Caco-2 (cell line): ENCODE measurements around the gene SLC25A21. TPM values are rescaled to one million over a fixed set of nuclear protein-coding genes. Genes with fewer than 3 reads are reported as not detected.

Experiments used
- BruUV-seq: library from RNA; stranded (reverse); fragments of 400-500 nt; replicated peaks from 2 replicates; lab custom pipeline; 2021; lab: Mats Ljungman, UMichigan
- CTCF ChIA-PET: fragments of 300-600 bp; sonication (Branson Sonifier 250); formaldehyde crosslinking; loops from one replicate; lab custom pipeline; 2022; ENCODE audit warnings: antibody characterized with exemption; lab: Charles Lee
- POLR2A ChIA-PET: fragments of 300-600 bp; sonication (Branson Sonifier 250); formaldehyde crosslinking; loops from one replicate; lab custom pipeline; 2022; ENCODE audit warnings: antibody characterized with exemption; lab: Charles Lee
- DNase-seq, 2 experiments: peaks; one replicate each; pipeline versions ENCODE4 v3.0.0 to v3.0.0-alpha.2; 2020 to 2022
- H3K27me3 ChIP-seq: replicated peaks from 2 replicates; pipeline ENCODE4 v1.6.0; 2011; ENCODE audit warnings: low read length; ENCODE audit not compliant: control insufficient read depth, insufficient read depth
- H3K36me3 ChIP-seq: 2 replicates; pipeline ENCODE4 v1.5.1; 2011; ENCODE audit warnings: low read length; ENCODE audit not compliant: control insufficient read depth, insufficient read depth
- H3K4me1 ChIP-seq: fragments of 250-450 bp; sonication (Bioruptor Pico); 2 replicates; pipeline ENCODE4 v1.5.1; 2020; ENCODE audit warnings: mild to moderate bottlenecking
- H3K4me3 ChIP-seq: 2 replicates; pipeline ENCODE4 v1.5.1; 2011; ENCODE audit warnings: low read depth, mild to moderate bottlenecking, control low read depth, low read length
- H3K9me3 ChIP-seq: fragments of 250-450 bp; sonication (Bioruptor Pico); 2 replicates; pipeline ENCODE4 v1.5.1; 2020; ENCODE audit warnings: mild to moderate bottlenecking, moderate library complexity
- H3K27ac Mint-ChIP-seq: one replicate; pipeline ENCODE4 v1.8.0; 2022; ENCODE audit warnings: mixed read lengths; ENCODE audit not compliant: unreplicated experiment
- H3K27me3 Mint-ChIP-seq: one replicate; pipeline ENCODE4 v1.8.0; 2022; ENCODE audit warnings: mixed read lengths; ENCODE audit not compliant: insufficient read depth, unreplicated experiment
- H3K36me3 Mint-ChIP-seq: one replicate; pipeline ENCODE4 v1.8.0; 2022; ENCODE audit warnings: mild to moderate bottlenecking, mixed read lengths; ENCODE audit not compliant: insufficient read depth, unreplicated experiment
- H3K4me1 Mint-ChIP-seq: one replicate; pipeline ENCODE4 v1.8.0; 2022; ENCODE audit warnings: low read depth, mixed read lengths; ENCODE audit not compliant: unreplicated experiment
- H3K4me3 Mint-ChIP-seq: one replicate; pipeline ENCODE4 v1.8.0; 2022; ENCODE audit warnings: mild to moderate bottlenecking, moderate library complexity, mixed read lengths; ENCODE audit not compliant: unreplicated experiment
- H3K9me3 Mint-ChIP-seq: one replicate; pipeline ENCODE4 v1.8.0; 2022; ENCODE audit warnings: mixed read lengths; ENCODE audit not compliant: unreplicated experiment
- CTCF ChIP-seq, 2 experiments: fragments of 200-600 bp in 1 of 2; IDR thresholded peaks; 1 replicate in 1 of 2; 2 replicates in 1 of 2; pipeline versions ENCODE4 v1.5.1 to v1.8.0; 2011 to 2022; ENCODE audit warnings: antibody characterized with exemption in 1 of 2, control low read depth in 1 of 2, inconsistent platforms in 1 of 2, low read depth in 1 of 2, low read length in 1 of 2, mild to moderate bottlenecking in 1 of 2, moderate library complexity in 1 of 2; ENCODE audit not compliant: insufficient read depth in 1 of 2, severe bottlenecking in 1 of 2, unreplicated experiment in 1 of 2
- intact Hi-C: fragments of 100-400 bp; cut with micrococcal nuclease; formaldehyde crosslinking; loops from one replicate; pipeline ENCODE4 v1.10.0; 2022; ENCODE audit not compliant: unreplicated experiment
- total RNA-seq: library from RNA; stranded (reverse); gene quantifications from 2 replicates; pipeline ENCODE4 v1.2.3, GENCODE V29; 2022

The SLC25A21 gene
- total RNA-seq, 1 experiment from 2014 or later = 3.2 TPM

- H3K27me3 ChIP-seq = no peaks in the 10 kb centered on the region
- H3K36me3 ChIP-seq = no peaks in the 10 kb centered on the region
- H3K4me3 Mint-ChIP-seq = no peak overlapping the region
- H3K4me3 ChIP-seq = no peak overlapping the region
- H3K4me1 ChIP-seq = no peaks in the 10 kb centered on the region
- no peak overlapping the region for H3K27ac Mint-ChIP-seq
- no peaks in the 10 kb centered on the region for H3K9me3 Mint-ChIP-seq
- ChIA-PET CTCF (no interaction called here), POLR2A (no interaction called here)
- H3K9me3 ChIP-seq = no peaks in the 10 kb centered on the region
- intact Hi-C loops = no loop called here
- peaks cover 8% of the 10 kb centered on the region for H3K4me1 Mint-ChIP-seq
- no peaks in the 10 kb centered on the region for H3K27me3 Mint-ChIP-seq
- H3K36me3 Mint-ChIP-seq = no peaks in the 10 kb centered on the region
- BruUV-seq = no TSS peak
- TF ChIP-seq CTCF (IDR thresholded peaks at IDR 0.05; ENCODE audit: insufficient read depth in 1 of 2, low read depth in 1 of 2, low read length in 1 of 2, severe bottlenecking in 1 of 2, unreplicated experiment in 1 of 2) = no peak
- no peak for DNase-seq
These were observed 125.2 kb downstream of the SLC25A21 start for GRCh38 chr14:37047226-37047625.

DNA sequence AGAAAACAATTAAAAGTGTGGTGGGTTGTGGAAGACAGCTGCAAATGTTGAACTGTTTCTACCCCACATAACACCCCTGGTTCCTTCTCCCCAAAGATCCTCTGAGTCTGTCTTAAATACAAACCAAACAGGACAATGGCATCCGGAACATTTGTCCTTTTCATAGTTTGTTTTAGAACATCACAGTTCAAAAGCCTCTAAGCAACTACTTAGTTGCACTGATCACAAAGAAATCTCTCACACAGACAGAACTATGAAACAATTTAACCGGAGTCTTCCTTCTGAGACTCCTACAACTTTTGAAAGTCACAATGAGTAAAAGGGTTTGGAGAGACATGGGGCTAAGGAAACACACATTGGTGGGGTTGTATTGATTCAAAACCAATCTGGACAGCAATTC is 125.6 kb downstream of the SLC25A21 start:
- no peaks in the 10 kb centered on the region for H3K36me3 ChIP-seq
- DNase-seq = no peak
- Mint-ChIP-seq H3K9me3 (no peaks in the 10 kb centered on the region), H3K4me3 (no peak overlapping the region), H3K27me3 (no peaks in the 10 kb centered on the region), H3K4me1 (peaks cover 8% of the 10 kb centered on the region), H3K27ac (no peak overlapping the region), H3K36me3 (no peaks in the 10 kb centered on the region)
- no peaks in the 10 kb centered on the region for H3K9me3 ChIP-seq
- POLR2A ChIA-PET = no interaction called here
- intact Hi-C loops = no loop called here
- no peak overlapping the region for H3K4me3 ChIP-seq
- H3K27me3 ChIP-seq = no peaks in the 10 kb centered on the region
- no peaks in the 10 kb centered on the region for H3K4me1 ChIP-seq
- no TSS peak for BruUV-seq
- CTCF ChIA-PET = no interaction called here
- no peak for TF ChIP-seq CTCF (IDR thresholded peaks at IDR 0.05; ENCODE audit: insufficient read depth in 1 of 2, low read depth in 1 of 2, low read length in 1 of 2, severe bottlenecking in 1 of 2, unreplicated experiment in 1 of 2)

- H3K9me3 Mint-ChIP-seq = no peaks in the 10 kb centered on the region
- no peak overlapping the region for H3K27ac Mint-ChIP-seq
- POLR2A ChIA-PET = no interaction called here
- H3K36me3 ChIP-seq = no peaks in the 10 kb centered on the region
- CTCF ChIA-PET = no interaction called here
- intact Hi-C loops = no loop called here
- H3K36me3 Mint-ChIP-seq = no peaks in the 10 kb centered on the region
- H3K4me1 ChIP-seq = no peaks in the 10 kb centered on the region
- no peak for TF ChIP-seq CTCF (IDR thresholded peaks at IDR 0.05; ENCODE audit: insufficient read depth in 1 of 2, low read depth in 1 of 2, low read length in 1 of 2, severe bottlenecking in 1 of 2, unreplicated experiment in 1 of 2)
- no peaks in the 10 kb centered on the region for H3K9me3 ChIP-seq
- no peak overlapping the region for H3K4me3 ChIP-seq
- DNase-seq = no peak
- no peaks in the 10 kb centered on the region for H3K27me3 Mint-ChIP-seq
- peaks cover 8% of the 10 kb centered on the region for H3K4me1 Mint-ChIP-seq
- BruUV-seq = no TSS peak
- no peaks in the 10 kb centered on the region for H3K27me3 ChIP-seq
- H3K4me3 Mint-ChIP-seq = no peak overlapping the region
These were observed 126.9 kb downstream of the SLC25A21 start for GRCh38 chr14:37045340-37046061.
